ENCODE results near the gene CAMK2A.

The CAMK2A gene

DNA sequence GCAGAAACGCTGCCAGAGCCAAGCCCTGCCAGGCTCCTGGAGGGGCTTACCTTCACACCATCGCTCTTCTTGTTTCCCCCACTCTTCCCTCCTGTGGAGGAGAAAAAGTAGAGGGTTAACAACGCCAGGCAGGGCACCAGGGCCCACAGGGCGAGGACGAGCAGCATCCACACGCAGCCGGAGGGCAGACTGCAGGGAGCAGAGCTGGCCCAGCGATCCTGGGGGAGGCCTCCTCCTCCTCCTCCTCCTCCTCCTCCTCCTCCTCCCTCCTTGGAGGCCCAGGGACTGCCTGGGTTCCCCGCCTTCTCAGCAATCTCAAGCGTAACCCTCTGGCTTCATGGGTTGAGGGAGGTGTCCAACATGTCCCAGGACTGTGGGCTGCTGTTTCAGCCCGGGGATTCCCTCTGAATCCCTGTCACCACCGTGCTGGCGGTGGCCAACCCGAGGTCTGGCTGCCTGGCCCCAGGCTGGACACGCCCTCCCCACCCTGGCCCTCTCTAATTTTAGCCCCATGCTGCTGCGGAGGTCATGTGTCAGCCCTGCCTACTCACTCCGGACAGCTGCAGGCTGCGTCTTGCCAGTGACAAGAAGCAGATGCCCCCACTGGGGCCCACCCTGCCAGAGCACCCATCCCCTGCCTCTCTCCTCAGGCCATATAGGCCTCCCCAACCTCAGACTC lies 44.3 kb downstream of the CAMK2A start:
- no peak for TF ChIP-seq CTCF (conservative IDR thresholded peaks at IDR 0.05; ENCODE audit: low read depth, low read length)
- no peak for DNase-seq (ENCODE audit: low read depth)
- no peak overlapping the region for H3K4me3 ChIP-seq (ENCODE audit: low read length)

GRCh38 chr5:150244209-150244608 lies 45.4 kb downstream of the CAMK2A start:
- no peak for DNase-seq (ENCODE audit: low read depth)
- no peak for TF ChIP-seq CTCF (conservative IDR thresholded peaks at IDR 0.05; ENCODE audit: low read depth, low read length)
- no peak overlapping the region for H3K4me3 ChIP-seq (ENCODE audit: low read length)

- DNase-seq (ENCODE audit: low read depth) = no peak
- H3K4me3 ChIP-seq (ENCODE audit: low read length) = no peak overlapping the region
- no peak for TF ChIP-seq CTCF (conservative IDR thresholded peaks at IDR 0.05; ENCODE audit: low read depth, low read length)
Measured at GRCh38 chr5:150243590-150243989, 46.0 kb downstream of the CAMK2A start.

- no peak for DNase-seq (ENCODE audit: low read depth)
- H3K4me3 ChIP-seq (ENCODE audit: low read length) = no peak overlapping the region
- TF ChIP-seq CTCF (conservative IDR thresholded peaks at IDR 0.05; ENCODE audit: low read depth, low read length) = no peak
Measured at GRCh38 chr5:150242251-150242894, 47.2 kb downstream of the CAMK2A start.

GRCh38 chr5:150241298-150242160 lies 48.0 kb downstream of the CAMK2A start:
- no peak overlapping the region for H3K4me3 ChIP-seq (ENCODE audit: low read length)
- DNase-seq (ENCODE audit: low read depth) = no peak
- TF ChIP-seq CTCF (conservative IDR thresholded peaks at IDR 0.05; ENCODE audit: low read depth, low read length) = no peak

DNA sequence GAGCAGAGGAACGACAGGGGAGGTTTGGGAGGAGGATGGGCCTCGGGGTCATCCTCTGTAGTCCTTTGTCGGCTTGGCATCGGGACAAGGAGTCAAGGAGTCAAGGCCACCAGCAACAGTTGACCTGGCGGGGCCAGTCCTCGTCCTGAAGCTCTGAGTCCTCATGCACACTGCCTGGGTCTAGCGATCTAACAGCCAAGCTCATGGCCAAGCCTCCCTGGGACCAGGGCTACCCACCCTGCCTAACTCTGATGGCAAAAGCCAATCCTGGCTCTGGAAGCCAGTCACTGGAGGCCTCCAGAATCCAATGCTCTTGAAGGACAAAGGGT lies 49.8 kb downstream of the CAMK2A start:
- no peak for DNase-seq (ENCODE audit: low read depth)
- H3K4me3 ChIP-seq (ENCODE audit: low read length) = no peak overlapping the region
- TF ChIP-seq CTCF (conservative IDR thresholded peaks at IDR 0.05; ENCODE audit: low read depth, low read length) = no peak

Data from retinal pigment epithelial cell (primary cell).